GM19324 (cell line): ENCODE data around the gene RNF223.

Experiments used
- ATAC-seq: cut with Tn5 transposase; IDR thresholded peaks from one replicate; pipeline ENCODE4 v1.9.1; 2021; ENCODE audit warnings: mild to moderate bottlenecking, moderate library complexity; ENCODE audit not compliant: unreplicated experiment, low FRiP score

Gene RNF223

GRCh38 chr1:1073743-1074587, at the start of gene RNF223:
RNF223 (minus strand) TSS chr1:1074306; CDS start chr1:1072566, 1,740 bp downstream.
- ATAC-seq = no peak

GRCh38 chr1:1122981-1123480, 48.9 kb upstream of the RNF223 start:
- ATAC-seq = no peak

- ATAC-seq = no peak
Measured at GRCh38 chr1:1122078-1122811, 48.1 kb upstream of the RNF223 start.

GRCh38 chr1:1121611-1122077, 47.5 kb upstream of the RNF223 start:
- no peak for ATAC-seq

GRCh38 chr1:1120866-1121591, 46.9 kb upstream of the RNF223 start:
- no peak for ATAC-seq

- no peak for ATAC-seq
Measured at GRCh38 chr1:1120096-1120495, 46.0 kb upstream of the RNF223 start.

- no peak for ATAC-seq
Measured at GRCh38 chr1:1119272-1119890, 45.3 kb upstream of the RNF223 start.

- ATAC-seq = no peak
Measured at GRCh38 chr1:1118876-1119220, 44.7 kb upstream of the RNF223 start.

GRCh38 chr1:1118011-1118875, 44.1 kb upstream of the RNF223 start:
- no peak for ATAC-seq

- no peak for ATAC-seq
Measured at GRCh38 chr1:1117469-1117831, 43.3 kb upstream of the RNF223 start.

GRCh38 chr1:1116701-1117468, 42.8 kb upstream of the RNF223 start:
- no peak for ATAC-seq

GRCh38 chr1:1115786-1116700, 41.9 kb upstream of the RNF223 start, which contains the start of gene C1orf159:
C1orf159 (minus strand) TSS chr1:1116089; CDS start chr1:1091543, 24,546 bp downstream.
- ATAC-seq = peak; percentile 95

- no peak for ATAC-seq
Measured at GRCh38 chr1:1115136-1115785, 41.2 kb upstream of the RNF223 start.

GRCh38 chr1:1114431-1114830, 40.3 kb upstream of the RNF223 start:
- no peak for ATAC-seq

GRCh38 chr1:1112237-1112985, 38.3 kb upstream of the RNF223 start:
- no peak for ATAC-seq

GRCh38 chr1:1111516-1112236, 37.6 kb upstream of the RNF223 start:
- no peak for ATAC-seq
